Endodermal cell (in vitro differentiated cells): ENCODE measurements around the gene CLN6. TPM values are rescaled to one million over a fixed set of nuclear protein-coding genes. Genes with fewer than 3 reads are reported as not detected.
A peak's percentile ranks its signal among the peaks of the same experiment; 100 is the strongest.
"Not testable (repeated sequence)": the region's sequence is repeated elsewhere in the genome, so short reads cannot be mapped to it uniquely, and the experiment has no call there.

Experiments
- DNase-seq: peaks from one replicate; pipeline ENCODE4 v3.0.0-alpha.2; 2017
- H3K27ac ChIP-seq: 2 replicates; pipeline ENCODE4 v1.5.1; 2013; ENCODE audit warnings: mild to moderate bottlenecking, low read depth, low read length, moderate library complexity
- H3K27me3 ChIP-seq: 2 replicates; pipeline ENCODE4 v1.6.1; 2013; ENCODE audit warnings: mild to moderate bottlenecking, low read length, moderate library complexity; ENCODE audit not compliant: insufficient read depth, control insufficient read depth, poor library complexity, severe bottlenecking
- H3K36me3 ChIP-seq: 2 replicates; pipeline ENCODE4 v1.7.0; 2013; ENCODE audit warnings: mild to moderate bottlenecking, low read length, moderate library complexity; ENCODE audit not compliant: control insufficient read depth, insufficient read depth
- H3K4me1 ChIP-seq: one replicate; pipeline ENCODE4 v1.7.0; 2013; ENCODE audit warnings: low read length; ENCODE audit not compliant: control insufficient read depth, insufficient read depth
- H3K4me3 ChIP-seq: 2 replicates; pipeline ENCODE4 v1.5.1; 2013; ENCODE audit warnings: mild to moderate bottlenecking, low read length, moderate library complexity
- H3K9ac ChIP-seq: 2 replicates; pipeline ENCODE4 v1.6.1; 2013; ENCODE audit warnings: mild to moderate bottlenecking, low read length, moderate library complexity; ENCODE audit not compliant: poor library complexity, severe bottlenecking; ENCODE audit errors: extremely low read depth
- H3K9me3 ChIP-seq: 2 replicates; pipeline ENCODE4 v1.6.1; 2013; ENCODE audit warnings: mild to moderate bottlenecking, low read length, moderate library complexity; ENCODE audit not compliant: control insufficient read depth
- H3K27ac Mint-ChIP-seq: 2 replicates; pipeline ENCODE4 v1.8.0; 2020; ENCODE audit warnings: mixed read lengths
- H3K27me3 Mint-ChIP-seq: 2 replicates; pipeline ENCODE4 v1.8.0; 2021; ENCODE audit warnings: mild to moderate bottlenecking, mixed read lengths; ENCODE audit not compliant: insufficient read depth
- H3K36me3 Mint-ChIP-seq: 2 replicates; pipeline ENCODE4 v1.8.0; 2020; ENCODE audit warnings: low read depth, mixed read lengths
- H3K4me1 Mint-ChIP-seq: 2 replicates; pipeline ENCODE4 v1.8.0; 2020; ENCODE audit warnings: mixed read lengths
- H3K4me3 Mint-ChIP-seq: 2 replicates; pipeline ENCODE4 v1.8.0; 2020; ENCODE audit warnings: mild to moderate bottlenecking, moderate library complexity, mixed read lengths
- H3K9me3 Mint-ChIP-seq: 2 replicates; pipeline ENCODE4 v1.8.0; 2020; ENCODE audit warnings: mild to moderate bottlenecking, mixed read lengths
- WGBS, 2 experiments: methylation state at CpG; one replicate each; pipeline versions ENCODE4 v1.1.5 to v1.1.7; 2013; ENCODE audit warnings: missing lambda C conversion rate in 2 of 2, mixed read lengths in 1 of 2; ENCODE audit not compliant: insufficient coverage in 1 of 2, insufficient read length in 1 of 2; 5-methylcytosine and 5-hydroxymethylcytosine counted together
- total RNA-seq, 2 donors: library from RNA; stranded (reverse); fragmentation: NEBNext Ultra II Directional in 1 of 2; extraction: Animal tissue kit (Norgen Biotek cat#: 25700) in 1 of 2; gene quantifications; 2 replicates in 1 of 2; 3 replicates in 1 of 2; pipeline ENCODE4 v1.2.1, GENCODE V29; 2021
- TF ChIP-seq, protein P1 (sequence below): fragments of 200-600 bp; sonication (generic); conservative IDR thresholded peaks from 2 replicates; pipeline ENCODE4 v1.5.0; 2021; ENCODE audit warnings: antibody characterized with exemption, mild to moderate bottlenecking

CLN6 gene
- total RNA-seq, 2 donors from 2014 or later, result 51.6 to 59.6 TPM

DNA sequence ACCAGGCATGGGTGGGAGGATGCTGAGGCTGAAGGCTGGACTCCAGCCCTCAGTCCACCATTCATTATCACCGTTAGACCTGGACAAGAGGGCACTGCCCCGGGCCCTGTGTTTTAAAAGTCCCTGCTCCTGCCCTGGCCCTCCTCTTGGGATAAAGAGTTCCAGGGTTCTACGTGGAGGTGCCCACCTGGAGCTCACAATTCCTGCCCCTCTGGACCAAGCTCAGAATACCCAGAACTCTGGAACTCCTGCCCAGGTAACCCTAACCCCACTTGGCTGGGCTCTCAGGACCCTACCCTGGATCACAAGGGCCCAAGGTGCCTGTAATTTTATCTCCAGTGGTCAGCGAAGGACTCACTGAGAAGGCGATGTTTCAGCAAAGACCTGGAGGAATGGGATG is 25.6 kb downstream of the CLN6 start:
- Histone ChIP-seq H3K4me3 (no peak overlapping the region), H3K9ac (no peak overlapping the region), H3K4me1 (peaks cover 13% of the 10 kb centered on the region), H3K36me3 (peaks cover 3% of the 10 kb centered on the region), H3K27me3 (no peaks in the 10 kb centered on the region), H3K9me3 (no peaks in the 10 kb centered on the region), H3K27ac (no peak overlapping the region)
- DNase-seq, result no peak
- Mint-ChIP-seq H3K36me3 (peaks cover 1% of the 10 kb centered on the region), H3K27ac (no peak overlapping the region), H3K4me3 (no peak overlapping the region), H3K27me3 (no peaks in the 10 kb centered on the region), H3K9me3 (no peaks in the 10 kb centered on the region), H3K4me1 (peaks cover 32% of the 10 kb centered on the region)
- TF ChIP-seq, protein P1, sequence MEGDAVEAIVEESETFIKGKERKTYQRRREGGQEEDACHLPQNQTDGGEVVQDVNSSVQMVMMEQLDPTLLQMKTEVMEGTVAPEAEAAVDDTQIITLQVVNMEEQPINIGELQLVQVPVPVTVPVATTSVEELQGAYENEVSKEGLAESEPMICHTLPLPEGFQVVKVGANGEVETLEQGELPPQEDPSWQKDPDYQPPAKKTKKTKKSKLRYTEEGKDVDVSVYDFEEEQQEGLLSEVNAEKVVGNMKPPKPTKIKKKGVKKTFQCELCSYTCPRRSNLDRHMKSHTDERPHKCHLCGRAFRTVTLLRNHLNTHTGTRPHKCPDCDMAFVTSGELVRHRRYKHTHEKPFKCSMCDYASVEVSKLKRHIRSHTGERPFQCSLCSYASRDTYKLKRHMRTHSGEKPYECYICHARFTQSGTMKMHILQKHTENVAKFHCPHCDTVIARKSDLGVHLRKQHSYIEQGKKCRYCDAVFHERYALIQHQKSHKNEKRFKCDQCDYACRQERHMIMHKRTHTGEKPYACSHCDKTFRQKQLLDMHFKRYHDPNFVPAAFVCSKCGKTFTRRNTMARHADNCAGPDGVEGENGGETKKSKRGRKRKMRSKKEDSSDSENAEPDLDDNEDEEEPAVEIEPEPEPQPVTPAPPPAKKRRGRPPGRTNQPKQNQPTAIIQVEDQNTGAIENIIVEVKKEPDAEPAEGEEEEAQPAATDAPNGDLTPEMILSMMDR, result no peak
- WGBS, 2 experiments, result 94 to 96% methylated on average over 4 to 5 of the region's 5 CpGs

DNA sequence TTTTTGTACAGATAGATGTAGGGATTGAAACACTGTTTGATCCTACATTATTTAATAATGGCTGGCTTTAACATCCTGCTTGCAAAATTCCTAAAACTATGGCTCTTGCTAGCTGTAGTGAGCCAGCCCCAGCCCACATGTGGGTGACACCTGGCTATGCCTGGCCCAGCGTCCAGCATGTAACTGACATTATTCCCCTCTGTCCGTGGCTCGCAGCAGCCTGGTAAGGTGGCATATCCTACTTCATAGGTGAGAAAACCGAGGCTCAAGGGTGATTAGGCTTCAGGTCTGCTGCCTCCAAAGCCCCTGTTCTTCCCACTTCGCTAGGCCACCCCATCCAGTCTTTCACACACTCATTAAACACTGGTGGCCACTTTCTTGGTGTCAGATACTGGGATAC is 26.0 kb downstream of the CLN6 start:
- Histone ChIP-seq H3K9me3 (no peaks in the 10 kb centered on the region), H3K4me1 (peaks cover 13% of the 10 kb centered on the region), H3K27me3 (no peaks in the 10 kb centered on the region), H3K36me3 (peaks cover 3% of the 10 kb centered on the region), H3K27ac (no peak overlapping the region), H3K9ac (no peak overlapping the region), H3K4me3 (no peak overlapping the region)
- H3K4me3 Mint-ChIP-seq, result no peak overlapping the region
- WGBS, 2 experiments, result 93 to 100% methylated on average over 4 to 5 of the region's 5 CpGs
- peaks cover 32% of the 10 kb centered on the region for H3K4me1 Mint-ChIP-seq
- peaks cover 1% of the 10 kb centered on the region for H3K36me3 Mint-ChIP-seq
- H3K9me3 Mint-ChIP-seq, result no peaks in the 10 kb centered on the region
- H3K27ac Mint-ChIP-seq, result no peak overlapping the region
- DNase-seq, result no peak
- no peaks in the 10 kb centered on the region for H3K27me3 Mint-ChIP-seq
- TF ChIP-seq, protein P1, result no peak

DNA sequence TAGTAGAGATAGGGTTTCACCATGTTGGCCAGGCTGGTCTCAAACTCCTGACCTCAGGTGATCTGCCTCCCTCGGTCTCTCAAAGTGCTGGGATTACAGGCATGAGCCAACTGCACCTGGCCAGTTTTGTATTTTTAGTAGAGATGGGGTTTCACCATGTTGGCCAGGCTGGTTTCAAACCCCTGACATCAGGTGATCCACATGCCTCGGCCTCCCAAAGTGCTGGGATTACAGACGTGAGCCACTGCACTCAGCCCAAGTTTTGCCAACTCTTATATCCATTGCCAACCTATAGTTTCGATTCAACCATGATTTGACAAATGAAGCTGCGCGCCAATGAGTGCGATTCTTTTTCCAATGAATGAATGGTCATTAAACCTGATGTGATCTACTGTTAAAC is 26.5 kb downstream of the CLN6 start:
- peaks cover 13% of the 10 kb centered on the region for H3K4me1 ChIP-seq
- peaks cover 32% of the 10 kb centered on the region for H3K4me1 Mint-ChIP-seq
- not testable (repeated sequence) for H3K36me3 ChIP-seq, H3K27ac Mint-ChIP-seq, H3K9me3 ChIP-seq, H3K36me3 Mint-ChIP-seq, H3K27ac ChIP-seq, H3K27me3 Mint-ChIP-seq, DNase-seq, H3K9me3 Mint-ChIP-seq, H3K9ac ChIP-seq, H3K4me3 Mint-ChIP-seq, H3K27me3 ChIP-seq, H3K4me3 ChIP-seq
- WGBS, 2 experiments, result 95 to 98% methylated on average over 7 of the region's 7 CpGs

DNA sequence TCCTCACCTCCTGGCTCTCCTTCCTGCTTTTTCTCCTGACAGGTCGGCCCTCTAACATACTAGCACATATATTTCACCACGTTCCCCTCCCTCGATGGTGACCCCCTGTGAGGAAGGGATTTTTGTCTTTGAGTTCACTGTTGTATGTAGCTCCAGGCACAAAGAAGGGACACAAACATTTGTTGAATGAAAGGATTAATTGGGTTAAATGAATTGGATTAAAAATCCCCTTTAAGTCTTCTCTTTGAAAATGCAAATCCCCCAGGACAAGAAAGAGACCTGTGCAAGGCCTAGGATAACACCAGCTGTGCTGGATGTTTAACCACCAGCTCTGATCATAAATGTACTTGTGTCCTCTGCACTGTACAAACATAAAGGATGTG is 27.7 kb downstream of the CLN6 start:
- 41% methylated on average over 3 of the region's 3 CpGs; no CpG with 5 or more reads in 1 of the 2 experiments for WGBS, 2 experiments
- Histone ChIP-seq H3K36me3 (no peaks in the 10 kb centered on the region), H3K4me3 (no peak overlapping the region), H3K4me1 (peaks cover 13% of the 10 kb centered on the region), H3K27me3 (no peaks in the 10 kb centered on the region), H3K9me3 (no peaks in the 10 kb centered on the region), H3K27ac (no peak overlapping the region), H3K9ac (no peak overlapping the region)
- Mint-ChIP-seq H3K4me3 (no peak overlapping the region), H3K4me1 (peaks cover 32% of the 10 kb centered on the region), H3K9me3 (no peaks in the 10 kb centered on the region), H3K36me3 (no peaks in the 10 kb centered on the region), H3K27ac (peak overlapping the region; percentile 57), H3K27me3 (no peaks in the 10 kb centered on the region)
- no peak for DNase-seq
- TF ChIP-seq, protein P1, result no peak
